K562 (cell line): ENCODE measurements around the gene RIMKLB. TPM values are rescaled to one million over a fixed set of nuclear protein-coding genes. Genes with fewer than 3 reads are reported as not detected.
A peak's percentile ranks its signal among the peaks of the same experiment; 100 is the strongest.

ENCODE experiments used
- ATAC-seq: fragments of 200-7000 bp; cut with Tn5 transposase; 3 replicates; pipeline ENCODE4 v1.9.1; 2020; ENCODE audit warnings: moderate library complexity
- Bru-seq: library from RNA; stranded (reverse); fragments of 400-500 nt; gene quantifications from one replicate; lab custom pipeline; 2021; lab: Mats Ljungman, UMichigan
- BruChase-seq, 2 experiments: library from RNA; stranded (reverse); fragments of 400-500 nt; gene quantifications; one replicate each; lab custom pipeline; 2021; lab: Mats Ljungman, UMichigan
- BruUV-seq: library from RNA; stranded (reverse); fragments of 400-500 nt; replicated peaks from 2 replicates; lab custom pipeline; 2021; lab: Mats Ljungman, UMichigan
- CTCF ChIA-PET: fragments of 300-600 bp; formaldehyde crosslinking; extraction: SDS; loops from one replicate; lab custom pipeline; 2021; ENCODE audit warnings: low intra/inter-chr PET ratio; lab: Yijun Ruan, JAX
- POLR2A ChIA-PET: fragments of 300-600, 350-650 bp; sonication (Branson Sonifier 250); formaldehyde crosslinking; extraction: SDS; loops from one replicate; lab custom pipeline; 2021; ENCODE audit warnings: antibody characterized with exemption, inconsistent platforms; lab: Yijun Ruan, JAX
- DNase-seq, 4 experiments: peaks; one replicate each; pipeline versions ENCODE4 v3.0.0 to v3.0.0-alpha.2; 2011 to 2018; ENCODE audit warnings: low spot score in 3 of 4, mixed read lengths in 3 of 4; ENCODE audit errors: extremely low read depth in 1 of 4
- FAIRE-seq: peaks from 2 replicates; lab custom pipeline; 2011; peaks lifted over from hg19 to GRCh38; lab: Jason Lieb, UNC
- H2AFZ ChIP-seq: 2 replicates; pipeline ENCODE4 v1.6.0; 2011; ENCODE audit warnings: low read depth, low read length, control low read depth, inconsistent platforms
- H3K27ac ChIP-seq: fragments of 200-600 bp; 3 replicates; pipeline ENCODE4 v1.8.0; 2011; ENCODE audit warnings: low read depth, mild to moderate bottlenecking, control low read depth, inconsistent platforms, low read length, moderate library complexity, mixed read lengths; ENCODE audit errors: extremely low read depth
- H3K27me3 ChIP-seq, 2 experiments: fragments of 300-600 bp in 1 of 2; 2 replicates in 1 of 2; 3 replicates in 1 of 2; pipeline versions ENCODE4 v1.6.0 to v1.8.0; 2011; ENCODE audit warnings: inconsistent platforms in 2 of 2, low read length in 2 of 2, mild to moderate bottlenecking in 1 of 2, mixed read lengths in 1 of 2, moderate library complexity in 1 of 2; ENCODE audit not compliant: control insufficient read depth in 2 of 2, insufficient read depth in 2 of 2
- H3K36me3 ChIP-seq: fragments of 300-600 bp; 3 replicates; pipeline ENCODE4 v1.8.0; 2011; ENCODE audit warnings: mild to moderate bottlenecking, low read length, inconsistent platforms; ENCODE audit not compliant: control insufficient read depth, insufficient read depth
- H3K4me1 ChIP-seq, 2 experiments: fragments of 200-600 bp in 1 of 2; replicated peaks in 1 of 2; 2 replicates in 1 of 2; 3 replicates in 1 of 2; pipeline versions ENCODE4 v1.5.1 to v1.8.0; 2011; ENCODE audit warnings: inconsistent platforms in 2 of 2, low read length in 2 of 2, mild to moderate bottlenecking in 1 of 2, mixed read lengths in 1 of 2, moderate library complexity in 1 of 2; ENCODE audit not compliant: control insufficient read depth in 2 of 2, insufficient read depth in 2 of 2
- H3K4me2 ChIP-seq: 2 replicates; pipeline ENCODE4 v1.6.1; 2011; ENCODE audit warnings: low read length, control low read depth, inconsistent platforms, mixed read lengths; ENCODE audit not compliant: insufficient read depth
- H3K4me3 ChIP-seq: fragments of 200-600 bp; sonication (generic), shearing (Covaris generic); 2 replicates; pipeline ENCODE4 v1.5.1; 2016; ENCODE audit warnings: control low read depth, inconsistent platforms
- H3K79me2 ChIP-seq: fragments of 200-600 bp; 3 replicates; pipeline ENCODE4 v1.8.0; 2011; ENCODE audit warnings: low read length, inconsistent platforms; ENCODE audit not compliant: control insufficient read depth, insufficient read depth
- H3K9ac ChIP-seq, 2 experiments: 2 replicates each; pipeline versions ENCODE4 v1.6.0 to v1.6.1; 2011; ENCODE audit warnings: low read depth in 2 of 2, low read length in 2 of 2, control low read depth in 1 of 2, inconsistent platforms in 1 of 2, mild to moderate bottlenecking in 1 of 2, mixed read lengths in 1 of 2; ENCODE audit not compliant: insufficient read depth in 1 of 2
- H3K9me1 ChIP-seq: one replicate; pipeline ENCODE4 v1.6.0; 2011; ENCODE audit warnings: inconsistent platforms, mild to moderate bottlenecking, low read length, moderate library complexity; ENCODE audit not compliant: control insufficient read depth, insufficient read depth
- H3K9me3 ChIP-seq: replicated peaks from 2 replicates; pipeline ENCODE4 v1.5.1; 2011; ENCODE audit warnings: low read depth, low read length, inconsistent platforms; ENCODE audit not compliant: control insufficient read depth, insufficient read depth
- H4K20me1 ChIP-seq: replicated peaks from 2 replicates; pipeline ENCODE4 v1.6.1; 2011; ENCODE audit warnings: low read length, inconsistent platforms, mixed read lengths; ENCODE audit not compliant: control insufficient read depth, insufficient read depth
- ATF1 ChIP-seq, 2 experiments: fragments of 450-650 bp in 1 of 2; IDR thresholded peaks; 2 replicates each; pipeline ENCODE4 v1.6.1; 2016; ENCODE audit warnings: missing compliant biosample characterization in 1 of 2, missing genetic modification characterization in 1 of 2
- CCNT2 ChIP-seq: IDR thresholded peaks from 2 replicates; pipeline ENCODE4 v1.6.1; 2011; ENCODE audit warnings: borderline replicate concordance, low read depth, mild to moderate bottlenecking, moderate library complexity, mixed read lengths, low read length; ENCODE audit not compliant: insufficient read length; ENCODE audit errors: extremely low read depth
- ETV1 ChIP-seq: fragments of 450-650 bp; conservative IDR thresholded peaks from 2 replicates; pipeline ENCODE4 v1.6.1; 2016; ENCODE audit warnings: missing genetic modification characterization, control low read depth, low read depth, missing compliant biosample characterization
- MAZ ChIP-seq, 2 experiments: fragments of 450-650 bp in 1 of 2; sonication (generic) in 1 of 2; formaldehyde crosslinking; IDR thresholded peaks in 1 of 2; conservative IDR thresholded peaks in 1 of 2; 2 replicates each; pipeline versions ENCODE4 v1.4.0 to v1.5.0; 2020; ENCODE audit warnings: mild to moderate bottlenecking in 1 of 2, missing genetic modification reagents in 1 of 2
- PHF8 ChIP-seq: fragments of 200-600 bp; sonication (generic); IDR thresholded peaks from 2 replicates; pipeline ENCODE4 v1.6.1; 2012; ENCODE audit warnings: mixed run types, mild to moderate bottlenecking, inconsistent platforms, low read length, moderate library complexity, borderline replicate concordance
- SAFB ChIP-seq: fragments of 200-400 bp; formaldehyde crosslinking; IDR thresholded peaks from 2 replicates; pipeline ENCODE4 v1.6.1; 2017; ENCODE audit warnings: low read depth, low read length, borderline replicate concordance
- TBP ChIP-seq: optimal IDR thresholded peaks from 2 replicates; pipeline ENCODE3; 2011; ENCODE audit warnings: low read depth, low read length, improper control_type of control experiment
- ZNF316 ChIP-seq: fragments of 450-650 bp; IDR thresholded peaks from 2 replicates; pipeline ENCODE4 v1.6.1; 2016
- WGBS: fragments of 100-300 bp; shearing (Covaris generic); methylation state at CpG from one replicate; pipeline ENCODE4 v1.1.6; 2016; ENCODE audit warnings: low coverage, mixed read lengths; ENCODE audit not compliant: insufficient coverage; ENCODE audit errors: missing lambda C conversion rate; 5-methylcytosine and 5-hydroxymethylcytosine counted together
- in situ Hi-C: fragments of 300-500 bp; cut with MboI; formaldehyde crosslinking; loops from 4 replicates; pipeline ENCODE4 v1.15.0; 2018; ENCODE audit warnings: inconsistent platforms, mixed read lengths
- intact Hi-C: fragments of 100-400 bp; cut with micrococcal nuclease; formaldehyde crosslinking; loops from 2 replicates; pipeline ENCODE4 v1.14.2; 2022
- long read RNA-seq, 3 experiments: library from polyadenylated mRNA in 2 of 3; library from RNA in 1 of 3; unstranded in 2 of 3; stranded (forward) in 1 of 3; transcript quantifications; one replicate each; pipeline ENCODE4 v2.0.0, GENCODE V29; 2019 to 2022
- polyA minus RNA-seq, 3 experiments: library from RNA; depleted of rRNA, polyadenylated mRNA; stranded (reverse); fragments of >200 nt; gene quantifications; 2 replicates each; pipeline ENCODE4 v1.2.3, GENCODE V29; 2011
- polyA plus RNA-seq, 8 experiments: library from polyadenylated mRNA; depleted of rRNA in 4 of 8; stranded (reverse) in 5 of 8; unstranded in 3 of 8; fragments of >200 nt; fragmentation: Nextera tagmentation in 2 of 8; fragmentation: Illumina TruSeq in 1 of 8; extraction: Ambion mirVana in 2 of 8; extraction: Trizol in 1 of 8; gene quantifications; 2 replicates each; pipeline versions ENCODE4 v1.2.1 to v1.2.3, GENCODE V29; 2011 to 2014; ENCODE audit warnings: inconsistent platforms in 1 of 8, missing spikeins in 1 of 8
- total RNA-seq, 7 experiments: library from RNA; depleted of rRNA in 6 of 7; stranded (reverse); fragments of >200 nt in 6 of 7; fragmentation: Illumina TruSeq in 2 of 7; extraction: Trizol in 2 of 7; gene quantifications; 2 replicates each; pipeline versions ENCODE4 v1.2.1 to v1.2.3, GENCODE V29; 2011 to 2021; ENCODE audit warnings: low replicate concordance in 1 of 7
- TF ChIP-seq, protein P1 (sequence below): fragments of 450-650 bp; IDR thresholded peaks from 2 replicates; pipeline ENCODE4 v1.6.1; 2016; ENCODE audit warnings: antibody characterized with exemption
- TF ChIP-seq, protein P2 (sequence below), 3 experiments: fragments of 200-800 bp in 1 of 3; sonication (Bioruptor generic) in 1 of 3; sonication (generic) in 1 of 3; formaldehyde crosslinking in 1 of 3; IDR thresholded peaks; 2 replicates each; pipeline versions ENCODE4 v1.6.1 to v1.8.0; 2016 to 2022; ENCODE audit warnings: mild to moderate bottlenecking in 2 of 3, missing compliant biosample characterization in 2 of 3, missing genetic modification characterization in 2 of 3, missing genetic modification reagents in 1 of 3

Gene RIMKLB, protein sequence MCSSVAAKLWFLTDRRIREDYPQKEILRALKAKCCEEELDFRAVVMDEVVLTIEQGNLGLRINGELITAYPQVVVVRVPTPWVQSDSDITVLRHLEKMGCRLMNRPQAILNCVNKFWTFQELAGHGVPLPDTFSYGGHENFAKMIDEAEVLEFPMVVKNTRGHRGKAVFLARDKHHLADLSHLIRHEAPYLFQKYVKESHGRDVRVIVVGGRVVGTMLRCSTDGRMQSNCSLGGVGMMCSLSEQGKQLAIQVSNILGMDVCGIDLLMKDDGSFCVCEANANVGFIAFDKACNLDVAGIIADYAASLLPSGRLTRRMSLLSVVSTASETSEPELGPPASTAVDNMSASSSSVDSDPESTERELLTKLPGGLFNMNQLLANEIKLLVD
- total RNA-seq (2011; cell fraction: chromatin; rRNA removed; ENCODE audit: low replicate concordance) = 37.6 and 137 TPM in 2 replicates
- 13.0 and 21.2 TPM in 2 replicates for total RNA-seq (2011; cell fraction: nucleolus; rRNA removed)
- 43.9 and 65.5 TPM in 2 replicates for total RNA-seq (2011; cell fraction: nucleoplasm; rRNA removed)
- 13.6 and 17.2 TPM in 2 replicates for total RNA-seq (2014; rRNA removed)
- total RNA-seq (2014; rRNA removed; fragmentation: Illumina TruSeq; extraction: Trizol) = 19.8 and 24.5 TPM in 2 replicates
- total RNA-seq (2015; rRNA removed; fragmentation: Illumina TruSeq; extraction: Trizol) = 17.9 and 22.8 TPM in 2 replicates
- 13.8 and 17.0 TPM in 2 replicates for total RNA-seq (2021)
- 19.5 and 21.8 TPM in 2 replicates for polyA plus RNA-seq (2011; rRNA removed)
- polyA plus RNA-seq (2011; cell fraction: cytosol; rRNA removed) = 3.3 and 7.9 TPM in 2 replicates
- 66.7 and 90.7 TPM in 2 replicates for polyA plus RNA-seq (2011; cell fraction: nucleus; rRNA removed)
- 14.6 and 18.5 TPM in 2 replicates for polyA plus RNA-seq (2012)
- 15.5 and 17.2 TPM in 2 replicates for polyA plus RNA-seq (2014; fragmentation: Illumina TruSeq; extraction: Trizol)
- polyA plus RNA-seq (2014; fragmentation: Nextera tagmentation; extraction: Ambion mirVana) = 1 to 10 TPM; 6.5 to 9.1 TPM
- 16.4 and 18.3 TPM in 2 replicates for polyA plus RNA-seq (2014; rRNA removed)
- polyA minus RNA-seq (2011; rRNA and poly(A)+ RNA removed) = 55.1 and 69.0 TPM in 2 replicates
- 9.1 and 10.8 TPM in 2 replicates for polyA minus RNA-seq (2011; cell fraction: cytosol; rRNA and poly(A)+ RNA removed)
- 32.6 and 61.2 TPM in 2 replicates for polyA minus RNA-seq (2011; cell fraction: nucleus; rRNA and poly(A)+ RNA removed)
- Bru-seq, nascent RNA = percentile 73 among the genes with signal in this experiment
- BruChase-seq, experiment 1, labeled RNA remaining after a 2-hour chase = percentile 76 among the genes with signal in this experiment
- BruChase-seq, experiment 2, labeled RNA remaining after a 6-hour chase = percentile 79 among the genes with signal in this experiment
- long read RNA-seq, experiment 1, full-length matches to known transcripts = 19 of 38 reads
- long read RNA-seq, experiment 1, partial matches to known transcripts = 3 of 38 reads
- long read RNA-seq, experiment 1, other reads (novel, unspliced or antisense) = 16 of 38 reads
- long read RNA-seq, experiment 2, partial matches to known transcripts = 0 of 5 reads
- long read RNA-seq, experiment 2, other reads (novel, unspliced or antisense) = 4 of 5 reads
- long read RNA-seq, experiment 3, partial matches to known transcripts = 0 of 3 reads
- long read RNA-seq, experiment 3, other reads (novel, unspliced or antisense) = 2 of 3 reads

DNA sequence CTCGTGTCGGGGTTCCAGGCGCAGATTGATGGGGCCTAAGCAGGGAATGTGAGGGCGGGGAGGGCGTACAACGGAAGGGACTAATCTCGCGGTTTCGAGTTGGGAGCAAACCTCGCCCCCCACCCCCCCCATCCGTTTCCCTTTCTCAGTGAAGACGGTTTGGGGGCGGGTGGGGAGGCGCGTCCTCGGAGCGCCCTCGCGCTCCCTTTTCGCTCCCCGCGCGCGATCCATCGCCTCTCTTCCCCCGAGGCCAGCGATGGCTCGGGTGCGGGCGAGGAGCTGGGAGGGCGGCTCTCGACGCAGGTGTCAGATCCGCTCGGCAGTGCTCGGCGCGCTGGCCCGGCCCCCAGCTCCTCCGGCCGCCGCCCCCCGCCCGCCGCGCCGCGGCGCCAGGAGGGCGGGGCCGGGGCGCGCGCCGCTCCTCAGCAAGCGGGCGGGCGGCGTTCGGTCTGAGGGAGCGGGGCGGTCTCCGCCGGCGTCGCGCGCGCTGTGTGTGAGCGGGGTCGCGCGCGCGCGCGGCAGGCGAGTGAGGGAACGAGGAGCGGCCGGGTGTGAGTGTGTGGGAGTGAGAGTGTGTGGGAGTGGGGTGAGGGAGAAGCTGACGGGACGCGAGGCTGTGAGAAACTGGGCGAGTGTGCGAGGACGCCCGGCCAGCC lies at the start of gene RIMKLB:
RIMKLB (plus strand) TSS at position 516 of the 656 bp plus-strand sequence. CDS start 15,876 bp downstream, outside the sequence.
- DNase-seq (peak; percentile 78 to 87 (median 80)), FAIRE-seq (no peak), ATAC-seq (peak; percentile 83)
- intact Hi-C loops (no loop called here), in situ Hi-C loops (loop anchor here (5.0 kb wide), 1 partner anchor 105 kb away; no protein-coding TSS in a partner anchor)
- peaks cover 13% of the 10 kb centered on the region; the same call in 2 of the 3 replicates for H3K36me3 ChIP-seq
- peaks cover 8 to 15% of the 10 kb centered on the region in 2 experiments; a peak in 4 of 5 replicates for H3K4me1 ChIP-seq
- H3K9me1 ChIP-seq = no peaks in the 10 kb centered on the region
- H2AFZ ChIP-seq = peak within 1 kb of the TSS; percentile 89
- H3K9me3 ChIP-seq = no peaks in the 10 kb centered on the region
- peaks cover 46% of the 10 kb centered on the region for H3K79me2 ChIP-seq
- H3K27ac ChIP-seq = peak within 1 kb of the TSS; percentile 89
- ChIA-PET POLR2A (no interaction called here), CTCF (no interaction called here)
- whole genome bisulfite sequencing = 0% methylated on average over 4 of the region's 88 CpGs
- H3K9ac ChIP-seq = peak within 1 kb of the TSS; percentile 87 to 90
- H3K27me3 ChIP-seq = no peaks in the 10 kb centered on the region
- peak within 1 kb of the TSS; percentile 87 for H3K4me3 ChIP-seq
- H3K4me2 ChIP-seq = peak within 1 kb of the TSS; percentile 80
- BruUV-seq = no TSS peak
- no peaks in the 10 kb centered on the region for H4K20me1 ChIP-seq
- TF ChIP-seq, protein P1, sequence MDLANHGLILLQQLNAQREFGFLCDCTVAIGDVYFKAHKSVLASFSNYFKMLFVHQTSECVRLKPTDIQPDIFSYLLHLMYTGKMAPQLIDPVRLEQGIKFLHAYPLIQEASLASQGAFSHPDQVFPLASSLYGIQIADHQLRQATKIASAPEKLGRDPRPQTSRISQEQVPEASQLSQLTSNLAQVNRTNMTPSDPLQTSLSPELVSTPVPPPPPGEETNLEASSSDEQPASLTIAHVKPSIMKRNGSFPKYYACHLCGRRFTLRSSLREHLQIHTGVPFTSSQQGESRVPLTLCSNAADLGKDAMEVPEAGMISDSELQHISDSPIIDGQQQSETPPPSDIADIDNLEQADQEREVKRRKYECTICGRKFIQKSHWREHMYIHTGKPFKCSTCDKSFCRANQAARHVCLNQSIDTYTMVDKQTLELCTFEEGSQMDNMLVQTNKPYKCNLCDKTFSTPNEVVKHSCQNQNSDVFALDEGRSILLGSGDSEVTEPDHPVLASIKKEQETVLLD = peak; percentile 41; the same call in 1 of the 2 replicates
- TF ChIP-seq ETV1 = peak; percentile 37; the same call in 1 of the 2 replicates
- TF ChIP-seq PHF8 = peak; percentile 69; the same call in 1 of the 2 replicates
- TF ChIP-seq, protein P2, sequence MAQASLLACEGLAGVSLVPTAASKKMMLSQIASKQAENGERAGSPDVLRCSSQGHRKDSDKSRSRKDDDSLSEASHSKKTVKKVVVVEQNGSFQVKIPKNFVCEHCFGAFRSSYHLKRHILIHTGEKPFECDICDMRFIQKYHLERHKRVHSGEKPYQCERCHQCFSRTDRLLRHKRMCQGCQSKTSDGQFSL (CRISPR knock-in tag; IDR thresholded peaks at IDR 0.05) = peak; percentile 92
- TF ChIP-seq, protein P2 (tag; IDR thresholded peaks at IDR 0.05) = peak in 1 of 2 experiments; percentile 86; a peak in 2 of 4 replicates
- no peak for TF ChIP-seq ZNF316
- no peak for TF ChIP-seq ATF1 (CRISPR knock-in tag; IDR thresholded peaks at IDR 0.05)
- no peak for TF ChIP-seq ATF1 (tag; IDR thresholded peaks at IDR 0.05)
- TF ChIP-seq TBP = peak; percentile 38
- peak; percentile 15 to 78; a peak in 3 of 4 replicates for TF ChIP-seq MAZ (CRISPR knock-in tag; conservative IDR thresholded peaks at IDR 0.05 in 1 of 2, IDR thresholded peaks at IDR 0.05 in 1 of 2)
- peak; percentile 76; the same call in 1 of the 2 replicates for TF ChIP-seq SAFB
- peak; percentile 38 for TF ChIP-seq CCNT2
